ENCODE results near the gene RELN.

RELN gene

GRCh38 chr7:103640031-103640779 lies 349.3 kb downstream of the RELN start:
- Histone ChIP-seq H3K9me3 (ENCODE audit: control insufficient read depth, insufficient read depth, low read length) (no peaks in the 10 kb centered on the region), H3K36me3 (ENCODE audit: control insufficient read depth, insufficient read depth, low read length) (no peaks in the 10 kb centered on the region), H3K4me3 (ENCODE audit: low read length) (no peak overlapping the region), H3K27ac (ENCODE audit: low read length) (no peak overlapping the region), H3K4me1 (ENCODE audit: control insufficient read depth, insufficient read depth, low read length) (no peaks in the 10 kb centered on the region), H3K27me3 (ENCODE audit: control insufficient read depth, insufficient read depth, low read length) (no peaks in the 10 kb centered on the region)
- WGBS (ENCODE audit: insufficient coverage, insufficient read length), result no CpG with 5 or more reads among the region's 5 CpGs
- no peak for DNase-seq (ENCODE audit: low read depth, low spot score)

- Histone ChIP-seq H3K4me3 (ENCODE audit: low read length) (no peak overlapping the region), H3K9me3 (ENCODE audit: control insufficient read depth, insufficient read depth, low read length) (no peaks in the 10 kb centered on the region), H3K36me3 (ENCODE audit: control insufficient read depth, insufficient read depth, low read length) (no peaks in the 10 kb centered on the region), H3K27me3 (ENCODE audit: control insufficient read depth, insufficient read depth, low read length) (no peaks in the 10 kb centered on the region), H3K27ac (ENCODE audit: low read length) (no peak overlapping the region), H3K4me1 (ENCODE audit: control insufficient read depth, insufficient read depth, low read length) (no peaks in the 10 kb centered on the region)
- WGBS (ENCODE audit: insufficient coverage, insufficient read length), result no CpG with 5 or more reads among the region's 3 CpGs
- no peak for DNase-seq (ENCODE audit: low read depth, low spot score)
These were observed 351.7 kb downstream of the RELN start for GRCh38 chr7:103637726-103638125.

- Histone ChIP-seq H3K36me3 (ENCODE audit: control insufficient read depth, insufficient read depth, low read length) (no peaks in the 10 kb centered on the region), H3K4me3 (ENCODE audit: low read length) (no peak overlapping the region), H3K9me3 (ENCODE audit: control insufficient read depth, insufficient read depth, low read length) (no peaks in the 10 kb centered on the region), H3K27ac (ENCODE audit: low read length) (no peak overlapping the region), H3K27me3 (ENCODE audit: control insufficient read depth, insufficient read depth, low read length) (no peaks in the 10 kb centered on the region), H3K4me1 (ENCODE audit: control insufficient read depth, insufficient read depth, low read length) (no peaks in the 10 kb centered on the region)
- WGBS (ENCODE audit: insufficient coverage, insufficient read length), result no CpG with 5 or more reads among the region's 1 CpG
- no peak for DNase-seq (ENCODE audit: low read depth, low spot score)
These were observed 352.4 kb downstream of the RELN start for GRCh38 chr7:103637094-103637493.

- no peak overlapping the region for H3K4me3 ChIP-seq (ENCODE audit: low read length)
- no peaks in the 10 kb centered on the region for H3K36me3 ChIP-seq (ENCODE audit: control insufficient read depth, insufficient read depth, low read length)
- no peak for DNase-seq (ENCODE audit: low read depth, low spot score)
- H3K27me3 ChIP-seq (ENCODE audit: control insufficient read depth, insufficient read depth, low read length), result no peaks in the 10 kb centered on the region
- H3K4me1 ChIP-seq (ENCODE audit: control insufficient read depth, insufficient read depth, low read length), result no peaks in the 10 kb centered on the region
- no CpG with 5 or more reads among the region's 5 CpGs for WGBS (ENCODE audit: insufficient coverage, insufficient read length)
- H3K9me3 ChIP-seq (ENCODE audit: control insufficient read depth, insufficient read depth, low read length), result no peaks in the 10 kb centered on the region
- H3K27ac ChIP-seq (ENCODE audit: low read length), result no peak overlapping the region
These were observed 353.3 kb downstream of the RELN start for GRCh38 chr7:103636153-103636552.

- WGBS (ENCODE audit: insufficient coverage, insufficient read length), result no CpG with 5 or more reads among the region's 1 CpG
- H3K4me1 ChIP-seq (ENCODE audit: control insufficient read depth, insufficient read depth, low read length), result no peaks in the 10 kb centered on the region
- no peak for DNase-seq (ENCODE audit: low read depth, low spot score)
- H3K27ac ChIP-seq (ENCODE audit: low read length), result no peak overlapping the region
- H3K27me3 ChIP-seq (ENCODE audit: control insufficient read depth, insufficient read depth, low read length), result no peaks in the 10 kb centered on the region
- no peak overlapping the region for H3K4me3 ChIP-seq (ENCODE audit: low read length)
- no peaks in the 10 kb centered on the region for H3K9me3 ChIP-seq (ENCODE audit: control insufficient read depth, insufficient read depth, low read length)
- no peaks in the 10 kb centered on the region for H3K36me3 ChIP-seq (ENCODE audit: control insufficient read depth, insufficient read depth, low read length)
These were observed 356.5 kb downstream of the RELN start for GRCh38 chr7:103632972-103633371.

GRCh38 chr7:103632005-103632639 lies 357.3 kb downstream of the RELN start:
- Histone ChIP-seq H3K4me1 (ENCODE audit: control insufficient read depth, insufficient read depth, low read length) (no peaks in the 10 kb centered on the region), H3K4me3 (ENCODE audit: low read length) (no peak overlapping the region), H3K27me3 (ENCODE audit: control insufficient read depth, insufficient read depth, low read length) (no peaks in the 10 kb centered on the region), H3K36me3 (ENCODE audit: control insufficient read depth, insufficient read depth, low read length) (no peaks in the 10 kb centered on the region), H3K9me3 (ENCODE audit: control insufficient read depth, insufficient read depth, low read length) (no peaks in the 10 kb centered on the region), H3K27ac (ENCODE audit: low read length) (no peak overlapping the region)
- no CpG with 5 or more reads among the region's 5 CpGs for WGBS (ENCODE audit: insufficient coverage, insufficient read length)
- DNase-seq (ENCODE audit: low read depth, low spot score), result no peak

- H3K27me3 ChIP-seq (ENCODE audit: control insufficient read depth, insufficient read depth, low read length), result no peaks in the 10 kb centered on the region
- no peak for DNase-seq (ENCODE audit: low read depth, low spot score)
- no CpG with 5 or more reads among the region's 2 CpGs for WGBS (ENCODE audit: insufficient coverage, insufficient read length)
These were observed 359.1 kb downstream of the RELN start for GRCh38 chr7:103630318-103630717.

GRCh38 chr7:103628742-103629141 lies 360.7 kb downstream of the RELN start:
- Histone ChIP-seq H3K36me3 (ENCODE audit: control insufficient read depth, insufficient read depth, low read length) (no peaks in the 10 kb centered on the region), H3K9me3 (ENCODE audit: control insufficient read depth, insufficient read depth, low read length) (no peaks in the 10 kb centered on the region), H3K27ac (ENCODE audit: low read length) (no peak overlapping the region), H3K27me3 (ENCODE audit: control insufficient read depth, insufficient read depth, low read length) (no peaks in the 10 kb centered on the region), H3K4me1 (ENCODE audit: control insufficient read depth, insufficient read depth, low read length) (no peaks in the 10 kb centered on the region), H3K4me3 (ENCODE audit: low read length) (no peak overlapping the region)
- no peak for DNase-seq (ENCODE audit: low read depth, low spot score)
- WGBS (ENCODE audit: insufficient coverage, insufficient read length), result no CpG with 5 or more reads among the region's 2 CpGs

More at GRCh38 chr7:103630318-103630717, 359.1 kb downstream of the RELN start:
- H3K4me1 ChIP-seq (ENCODE audit: control insufficient read depth, insufficient read depth, low read length), result no peaks in the 10 kb centered on the region
- no peaks in the 10 kb centered on the region for H3K36me3 ChIP-seq (ENCODE audit: control insufficient read depth, insufficient read depth, low read length)
- H3K27ac ChIP-seq (ENCODE audit: low read length), result no peak overlapping the region
- no peak overlapping the region for H3K4me3 ChIP-seq (ENCODE audit: low read length)
- H3K9me3 ChIP-seq (ENCODE audit: control insufficient read depth, insufficient read depth, low read length), result no peaks in the 10 kb centered on the region

- WGBS (ENCODE audit: insufficient coverage, insufficient read length), result no CpG with 5 or more reads among the region's 1 CpG
- DNase-seq (ENCODE audit: low read depth, low spot score), result no peak
- Histone ChIP-seq H3K27ac (ENCODE audit: low read length) (no peak overlapping the region), H3K27me3 (ENCODE audit: control insufficient read depth, insufficient read depth, low read length) (no peaks in the 10 kb centered on the region), H3K4me3 (ENCODE audit: low read length) (no peak overlapping the region), H3K9me3 (ENCODE audit: control insufficient read depth, insufficient read depth, low read length) (no peaks in the 10 kb centered on the region), H3K36me3 (ENCODE audit: control insufficient read depth, insufficient read depth, low read length) (no peaks in the 10 kb centered on the region), H3K4me1 (ENCODE audit: control insufficient read depth, insufficient read depth, low read length) (no peaks in the 10 kb centered on the region)
These were observed 362.7 kb downstream of the RELN start for GRCh38 chr7:103626776-103627175.

- H3K4me3 ChIP-seq (ENCODE audit: low read length), result no peak overlapping the region
- no peaks in the 10 kb centered on the region for H3K9me3 ChIP-seq (ENCODE audit: control insufficient read depth, insufficient read depth, low read length)
- no peaks in the 10 kb centered on the region for H3K4me1 ChIP-seq (ENCODE audit: control insufficient read depth, insufficient read depth, low read length)
- H3K36me3 ChIP-seq (ENCODE audit: control insufficient read depth, insufficient read depth, low read length), result no peaks in the 10 kb centered on the region
- DNase-seq (ENCODE audit: low read depth, low spot score), result no peak
- H3K27ac ChIP-seq (ENCODE audit: low read length), result no peak overlapping the region
- H3K27me3 ChIP-seq (ENCODE audit: control insufficient read depth, insufficient read depth, low read length), result no peaks in the 10 kb centered on the region
These were observed 367.2 kb downstream of the RELN start for GRCh38 chr7:103622274-103622673.
